Measurements from ENCODE around the gene RAPH1. TPM values are rescaled to one million over a fixed set of nuclear protein-coding genes. Genes with fewer than 3 reads are reported as not detected.
"Not testable (repeated sequence)": the region's sequence is repeated elsewhere in the genome, so short reads cannot be mapped to it uniquely, and the experiment has no call there.

Gene RAPH1
- total RNA-seq, 1 donor from 2014 or later: 25.7 TPM

DNA sequence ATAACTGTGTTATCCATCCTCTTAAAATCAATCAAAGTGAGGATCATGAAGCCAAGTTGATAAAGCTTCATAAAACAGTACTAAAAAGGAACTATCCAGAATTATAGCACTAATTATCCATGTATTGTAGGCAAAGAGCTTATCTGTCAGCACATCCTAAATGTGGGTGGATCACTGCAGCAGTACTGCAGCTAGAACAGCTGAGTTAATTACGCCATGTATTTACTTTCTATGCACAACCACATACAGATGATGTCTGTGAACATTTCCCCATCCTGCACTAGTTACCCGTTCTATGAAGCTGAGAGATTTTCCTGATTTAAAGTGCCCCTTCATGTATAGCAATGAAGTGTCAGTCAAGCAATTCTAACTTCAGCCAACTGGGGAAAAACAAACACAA lies 96.6 kb downstream of the RAPH1 start:
- peaks cover 22% of the 10 kb centered on the region for H3K36me3 Mint-ChIP-seq
- H3K27ac Mint-ChIP-seq: no peak overlapping the region
- H3K27me3 Mint-ChIP-seq: no peaks in the 10 kb centered on the region
- TF ChIP-seq, protein P1, sequence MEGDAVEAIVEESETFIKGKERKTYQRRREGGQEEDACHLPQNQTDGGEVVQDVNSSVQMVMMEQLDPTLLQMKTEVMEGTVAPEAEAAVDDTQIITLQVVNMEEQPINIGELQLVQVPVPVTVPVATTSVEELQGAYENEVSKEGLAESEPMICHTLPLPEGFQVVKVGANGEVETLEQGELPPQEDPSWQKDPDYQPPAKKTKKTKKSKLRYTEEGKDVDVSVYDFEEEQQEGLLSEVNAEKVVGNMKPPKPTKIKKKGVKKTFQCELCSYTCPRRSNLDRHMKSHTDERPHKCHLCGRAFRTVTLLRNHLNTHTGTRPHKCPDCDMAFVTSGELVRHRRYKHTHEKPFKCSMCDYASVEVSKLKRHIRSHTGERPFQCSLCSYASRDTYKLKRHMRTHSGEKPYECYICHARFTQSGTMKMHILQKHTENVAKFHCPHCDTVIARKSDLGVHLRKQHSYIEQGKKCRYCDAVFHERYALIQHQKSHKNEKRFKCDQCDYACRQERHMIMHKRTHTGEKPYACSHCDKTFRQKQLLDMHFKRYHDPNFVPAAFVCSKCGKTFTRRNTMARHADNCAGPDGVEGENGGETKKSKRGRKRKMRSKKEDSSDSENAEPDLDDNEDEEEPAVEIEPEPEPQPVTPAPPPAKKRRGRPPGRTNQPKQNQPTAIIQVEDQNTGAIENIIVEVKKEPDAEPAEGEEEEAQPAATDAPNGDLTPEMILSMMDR (conservative IDR thresholded peaks at IDR 0.05): no peak
- H3K4me3 Mint-ChIP-seq: no peak overlapping the region
- DNase-seq (ENCODE audit: extremely low spot score, unreplicated experiment): no peak
- peaks cover 34% of the 10 kb centered on the region for H3K4me1 Mint-ChIP-seq (ENCODE audit: unreplicated experiment)
- H3K9me3 Mint-ChIP-seq: no peaks in the 10 kb centered on the region

DNA sequence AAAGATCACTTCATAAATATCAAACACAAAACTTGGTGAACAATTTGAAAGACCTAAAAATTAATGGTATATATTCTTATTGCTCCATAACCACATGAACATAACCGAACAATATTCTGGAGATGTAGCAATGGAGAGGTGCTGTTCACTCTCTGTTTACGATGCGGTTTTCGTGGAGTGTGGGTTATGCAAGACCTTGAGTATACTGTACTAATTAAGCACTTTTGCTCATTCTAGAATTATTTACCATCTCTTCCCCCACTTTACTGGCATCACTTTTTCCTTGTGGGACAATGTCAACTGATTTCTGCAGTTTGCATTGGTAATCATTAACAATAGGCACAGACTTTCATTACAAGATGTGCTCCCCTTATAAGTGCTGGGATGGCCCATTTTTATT lies 97.6 kb downstream of the RAPH1 start:
- Mint-ChIP-seq H3K27ac (no peak overlapping the region), H3K4me3 (no peak overlapping the region), H3K27me3 (no peaks in the 10 kb centered on the region), H3K9me3 (no peaks in the 10 kb centered on the region), H3K36me3 (peaks cover 21% of the 10 kb centered on the region), H3K4me1 (ENCODE audit: unreplicated experiment) (peaks cover 30% of the 10 kb centered on the region)
- DNase-seq (ENCODE audit: extremely low spot score, unreplicated experiment): no peak
- TF ChIP-seq, protein P1 (conservative IDR thresholded peaks at IDR 0.05): no peak

DNA sequence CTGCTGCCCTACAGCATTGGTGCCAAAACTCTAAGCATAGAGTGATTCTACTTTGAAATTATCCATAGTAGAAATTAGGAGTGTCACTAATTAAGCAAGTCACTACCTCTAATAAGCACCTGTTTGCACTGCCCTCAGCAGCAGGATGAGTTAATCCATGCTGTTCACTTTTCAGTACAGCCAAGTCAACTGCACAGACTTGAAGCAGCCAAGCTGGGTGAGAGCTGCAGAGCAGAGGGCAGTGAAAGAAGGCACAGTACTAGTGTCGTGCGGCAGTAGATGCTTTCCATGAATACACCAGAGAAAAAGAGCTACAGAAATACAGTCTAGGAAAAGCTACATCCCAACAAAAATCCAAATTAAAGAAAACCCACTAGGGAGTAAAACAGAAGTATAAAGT lies 98.6 kb downstream of the RAPH1 start:
- H3K27me3 Mint-ChIP-seq: no peaks in the 10 kb centered on the region
- peaks cover 19% of the 10 kb centered on the region for H3K4me1 Mint-ChIP-seq (ENCODE audit: unreplicated experiment)
- peaks cover 21% of the 10 kb centered on the region for H3K36me3 Mint-ChIP-seq
- DNase-seq (ENCODE audit: extremely low spot score, unreplicated experiment): no peak
- TF ChIP-seq, protein P1 (conservative IDR thresholded peaks at IDR 0.05): no peak
- H3K4me3 Mint-ChIP-seq: no peak overlapping the region
- H3K27ac Mint-ChIP-seq: no peak overlapping the region
- H3K9me3 Mint-ChIP-seq: no peaks in the 10 kb centered on the region

DNA sequence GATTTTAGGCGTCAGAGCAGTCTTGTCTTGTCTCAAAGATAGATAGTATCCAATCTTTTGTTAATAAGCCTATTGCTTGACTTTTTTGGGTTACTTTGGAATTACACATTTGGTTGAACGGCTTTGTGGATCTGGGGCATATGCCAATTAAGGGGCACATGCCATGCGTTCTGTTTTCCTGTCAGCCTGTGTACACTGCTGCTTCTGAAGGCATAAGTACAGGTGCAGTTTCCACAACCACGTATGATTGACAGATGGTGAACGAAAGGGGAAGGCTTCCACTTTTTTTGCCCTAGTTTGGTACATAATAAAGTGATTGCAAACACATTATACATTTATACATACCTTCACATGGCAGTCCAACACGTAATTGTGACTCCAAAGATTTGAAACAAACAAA lies 102.3 kb downstream of the RAPH1 start:
- DNase-seq (ENCODE audit: extremely low spot score, unreplicated experiment): no peak
- peaks cover 5% of the 10 kb centered on the region for H3K4me1 Mint-ChIP-seq (ENCODE audit: unreplicated experiment)
- no peak overlapping the region for H3K27ac Mint-ChIP-seq
- H3K36me3 Mint-ChIP-seq: peaks cover 11% of the 10 kb centered on the region
- H3K4me3 Mint-ChIP-seq: no peak overlapping the region
- TF ChIP-seq, protein P1 (conservative IDR thresholded peaks at IDR 0.05): no peak
- H3K27me3 Mint-ChIP-seq: no peaks in the 10 kb centered on the region
- no peaks in the 10 kb centered on the region for H3K9me3 Mint-ChIP-seq

DNA sequence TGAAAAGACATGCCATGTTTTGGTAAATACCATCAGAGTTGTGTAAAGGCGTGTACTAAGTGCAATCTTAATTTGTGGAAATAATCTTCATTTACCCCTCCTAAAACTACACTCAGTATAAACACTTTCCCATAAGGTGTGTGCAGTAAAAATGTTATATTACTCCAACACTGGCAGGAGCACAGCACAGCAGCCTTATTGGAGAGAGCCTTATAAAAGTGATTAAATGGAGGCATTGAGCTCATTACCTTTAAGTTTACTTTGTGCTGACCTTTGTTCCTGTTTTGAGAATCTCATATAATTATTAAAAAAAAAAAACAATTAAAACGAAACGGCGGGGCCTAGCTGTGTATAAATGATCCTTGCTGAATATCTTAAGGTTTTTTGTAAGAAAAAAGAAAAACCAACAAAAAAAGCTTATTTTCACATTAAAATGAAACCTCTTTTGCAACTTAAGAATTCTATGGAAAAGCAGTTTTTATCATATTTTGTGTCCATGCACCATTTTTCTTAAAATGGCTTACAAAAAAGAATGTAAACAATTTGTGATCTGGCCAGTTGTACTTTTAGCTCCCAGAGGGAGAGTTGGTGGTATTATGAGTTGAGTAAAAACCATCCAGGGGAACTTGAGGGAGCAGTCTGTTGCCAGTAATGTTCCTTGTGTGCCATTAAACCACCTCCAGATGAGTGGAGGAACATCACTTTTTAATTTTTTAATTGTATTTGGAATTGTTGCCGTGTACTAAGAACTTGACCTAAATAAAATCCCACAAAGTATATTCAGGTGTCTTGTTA lies 103.5 kb downstream of the RAPH1 start:
- Mint-ChIP-seq H3K27me3 (no peaks in the 10 kb centered on the region), H3K36me3 (peaks cover 16% of the 10 kb centered on the region), H3K9me3 (no peaks in the 10 kb centered on the region), H3K4me1 (ENCODE audit: unreplicated experiment) (no peaks in the 10 kb centered on the region), H3K27ac (no peak overlapping the region), H3K4me3 (no peak overlapping the region)
- TF ChIP-seq, protein P1 (conservative IDR thresholded peaks at IDR 0.05): no peak
- no peak for DNase-seq (ENCODE audit: extremely low spot score, unreplicated experiment)

DNA sequence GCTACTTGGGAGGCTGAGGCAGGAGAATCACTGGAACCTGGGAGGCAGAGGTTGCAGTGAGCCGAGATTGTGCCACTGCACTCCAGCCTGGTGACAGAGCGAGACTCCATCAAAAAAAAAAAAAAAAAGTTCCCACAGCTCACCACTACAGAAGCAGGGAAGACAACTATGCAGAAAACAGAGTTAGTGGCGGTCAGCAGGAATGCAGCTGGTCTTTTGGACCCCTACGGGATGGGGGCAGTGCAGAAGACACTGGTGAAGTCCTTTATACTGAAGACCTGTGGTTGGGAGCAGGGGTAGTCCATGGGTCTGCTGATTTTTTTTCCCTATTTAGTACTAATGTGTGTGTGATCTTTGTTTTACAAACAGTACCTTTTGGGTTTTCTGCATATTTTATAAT lies 105.5 kb downstream of the RAPH1 start:
- H3K36me3 Mint-ChIP-seq: peaks cover 20% of the 10 kb centered on the region
- H3K4me3 Mint-ChIP-seq; H3K27me3 Mint-ChIP-seq; H3K27ac Mint-ChIP-seq; DNase-seq (ENCODE audit: extremely low spot score, unreplicated experiment); H3K9me3 Mint-ChIP-seq; H3K4me1 Mint-ChIP-seq (ENCODE audit: unreplicated experiment): not testable (repeated sequence)

Measured in type B pancreatic cell (in vitro differentiated cells).